ENCODE data around the gene MPND. TPM values are rescaled to one million over a fixed set of nuclear protein-coding genes. Genes with fewer than 3 reads are reported as not detected.

Gene MPND
- 5.8 and 8.9 TPM in 2 replicates for total RNA-seq

DNA sequence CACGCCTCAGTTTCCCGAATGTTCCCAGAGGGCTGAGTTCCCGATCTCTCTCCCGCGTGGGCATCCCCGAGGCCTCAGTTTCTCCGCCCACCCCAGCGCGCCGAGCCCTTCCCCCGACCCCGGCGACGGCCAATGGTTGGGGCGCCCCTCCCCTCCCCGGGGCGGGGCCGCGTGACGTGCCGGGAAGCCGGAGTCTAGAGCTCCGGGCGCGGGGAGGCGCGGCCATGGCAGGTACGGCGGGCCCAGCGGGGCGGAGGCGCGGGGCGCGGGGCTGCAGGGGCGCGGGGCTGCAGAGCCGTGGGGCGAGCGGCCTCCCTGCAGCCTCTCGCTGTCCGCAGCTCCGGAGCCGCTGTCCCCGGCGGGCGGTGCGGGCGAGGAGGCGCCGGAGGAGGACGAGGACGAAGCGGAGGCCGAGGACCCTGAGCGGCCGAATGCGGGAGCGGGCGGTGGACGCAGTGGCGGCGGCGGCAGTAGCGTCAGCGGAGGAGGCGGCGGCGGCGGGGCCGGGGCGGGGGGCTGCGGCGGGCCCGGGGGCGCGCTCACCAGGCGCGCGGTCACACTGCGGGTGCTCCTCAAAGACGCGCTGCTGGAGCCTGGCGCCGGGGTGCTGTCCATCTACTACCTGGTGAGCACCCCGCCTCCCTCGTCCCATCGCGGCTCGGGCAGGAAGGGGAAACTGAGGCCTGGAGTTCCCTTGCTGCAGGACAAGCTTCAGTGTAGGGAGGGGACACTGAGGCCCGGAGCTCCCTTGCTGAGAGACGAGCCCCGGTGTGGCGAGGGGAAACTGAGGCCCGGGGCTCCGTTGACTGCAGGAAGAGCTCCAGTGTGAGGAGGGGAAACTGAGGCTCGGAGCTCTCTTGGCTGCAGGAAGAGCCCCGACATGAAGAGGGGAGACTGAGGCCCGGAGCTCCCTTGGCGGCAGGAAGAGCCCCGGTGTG lies at the start of gene MPND:
Gene MPND (plus strand): TSS at position 193 of the 938 bp plus-strand sequence. CDS start 32 bp downstream, at position 225.

GRCh38 chr19:4302243-4302640 lies 41.1 kb upstream of the MPND start, which contains the start of gene TMIGD2:
Gene TMIGD2 (minus strand): TSS chr19:4302389. CDS start chr19:4302385, 4 bp downstream.

DNA sequence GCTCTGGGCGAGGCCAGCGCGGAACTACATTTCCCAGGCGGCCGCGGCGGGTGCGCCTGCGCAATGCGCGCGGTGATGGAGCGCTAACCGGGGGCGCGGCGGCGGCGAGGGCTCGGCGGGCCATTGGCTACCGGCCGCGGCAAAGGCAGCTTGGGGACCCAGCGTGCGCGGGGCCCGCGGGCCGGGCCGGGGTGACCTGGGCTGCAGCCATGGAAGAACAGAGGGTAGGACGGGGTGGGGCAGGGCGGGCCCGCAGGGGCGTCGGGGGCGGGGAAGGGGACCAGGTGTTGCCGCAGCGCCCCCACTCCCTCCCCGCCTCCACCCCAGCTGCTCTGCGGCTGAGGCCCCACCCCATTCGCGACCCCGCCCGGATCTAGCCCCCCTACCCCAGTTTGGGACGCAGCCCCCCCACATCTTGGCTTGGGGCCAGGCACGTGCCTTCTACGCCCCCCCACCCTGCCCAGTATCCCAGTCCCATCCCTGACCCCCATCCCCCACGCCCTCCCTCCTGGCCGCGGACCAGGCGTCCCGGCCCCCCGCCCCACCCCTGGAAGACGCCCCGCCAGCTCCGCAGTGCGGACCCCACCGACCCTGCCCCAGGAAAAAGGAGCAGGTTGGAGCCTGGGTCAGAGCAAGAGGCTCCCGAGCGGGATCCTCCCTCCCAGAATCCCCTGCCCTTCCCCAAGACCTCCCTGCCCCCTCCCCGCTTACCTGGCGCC lies 38.7 kb upstream of the MPND start, which contains the start of gene FSD1:
Gene FSD1 (plus strand): TSS at position 61 of the 719 bp plus-strand sequence. CDS start 149 bp downstream, at position 210.

DNA sequence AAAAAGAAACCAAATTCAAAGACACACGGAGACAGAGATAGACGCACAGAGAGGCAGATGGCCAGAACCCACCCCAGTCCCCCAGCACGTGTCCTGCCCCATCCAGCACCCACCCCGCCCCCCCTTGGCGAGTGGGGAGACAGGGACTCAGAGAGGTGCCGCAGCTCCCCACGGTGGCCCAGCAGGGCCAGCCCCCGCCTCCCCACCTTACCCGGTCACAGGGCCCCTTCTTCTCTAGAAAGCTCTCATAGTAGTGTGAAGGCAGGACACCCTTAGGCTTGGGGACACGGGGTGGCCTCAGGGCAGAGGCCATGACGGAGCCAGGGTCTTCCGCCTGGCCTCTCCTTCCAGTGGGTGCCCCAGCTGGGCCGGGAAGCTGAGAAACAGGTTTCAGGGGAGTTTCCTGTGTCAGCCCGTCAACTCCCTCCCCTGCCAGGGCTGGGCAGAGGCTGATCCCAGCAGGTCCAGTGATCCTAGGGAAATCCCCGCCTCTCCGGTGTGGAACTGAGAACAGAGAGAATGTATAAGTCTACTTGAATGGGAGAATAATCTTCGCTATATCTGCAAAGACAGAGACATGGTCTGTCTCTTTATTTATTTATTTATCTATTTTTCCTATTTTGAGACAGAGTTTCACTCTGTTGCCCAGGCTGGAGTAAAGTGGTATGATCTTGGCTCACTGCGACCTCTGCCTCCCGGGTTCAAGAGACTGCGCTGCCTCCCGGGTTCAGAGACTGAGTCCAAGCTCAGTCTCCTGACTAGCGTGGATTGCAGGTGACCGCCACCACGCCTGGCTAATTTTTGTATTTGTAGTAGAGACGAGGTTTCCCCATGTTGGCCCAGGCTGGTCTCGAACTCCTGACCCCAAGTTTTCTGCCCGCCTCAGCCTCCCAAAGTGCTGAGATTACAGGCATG lies 4.7 kb upstream of the MPND start, which contains the start of gene STAP2:
Gene STAP2 (minus strand): TSS at position 387 of the 915 bp plus-strand sequence. CDS start 74 bp downstream, at position 313.

GRCh38 chr19:4400135-4400936 lies 57.0 kb downstream of the MPND start, which contains the start of gene SH3GL1:
Gene SH3GL1 (minus strand): TSS chr19:4400547. CDS start chr19:4400368, 179 bp downstream.

GRCh38 chr19:4402171-4403004 lies 59.0 kb downstream of the MPND start, which contains the start of gene CHAF1A:
Gene CHAF1A (plus strand): TSS chr19:4402640. CDS start chr19:4402763, 123 bp downstream.

Other genes starting within 250 kb of the MPND start
- 114 and 121 TPM in 2 replicates for gene MAP2K2, start 219.4 kb upstream of the MPND start, total RNA-seq
- not detected in 2 replicates for gene CREB3L3, start 189.9 kb upstream of the MPND start, total RNA-seq
- 6.1 and 9.0 TPM in 2 replicates for gene SIRT6, start 161.0 kb upstream of the MPND start, total RNA-seq
- 0.11 and 0.17 TPM in 2 replicates for gene ANKRD24, start 160.9 kb upstream of the MPND start, total RNA-seq
- 0.09 and 0.54 TPM in 2 replicates for gene EBI3, start 114.0 kb upstream of the MPND start, total RNA-seq
- 17.4 and 17.6 TPM in 2 replicates for gene YJU2, start 96.5 kb upstream of the MPND start, total RNA-seq
- not detected in 2 replicates for gene SHD, start 64.3 kb upstream of the MPND start, total RNA-seq
- not detected in 2 replicates for gene TMIGD2, start 41.2 kb upstream of the MPND start, total RNA-seq
- 2.4 and 2.6 TPM in 2 replicates for gene FSD1, start 39.0 kb upstream of the MPND start, total RNA-seq
- 32.1 and 36.4 TPM in 2 replicates for gene STAP2, start 4.7 kb upstream of the MPND start, total RNA-seq
- gene SH3GL1, start 57.0 kb downstream of the MPND start, total RNA-seq: 41.2 and 83.9 TPM in 2 replicates
- gene CHAF1A, start 59.1 kb downstream of the MPND start, total RNA-seq: 3.4 and 3.7 TPM in 2 replicates
- gene UBXN6, start 114.2 kb downstream of the MPND start, total RNA-seq: 75.3 and 97.5 TPM in 2 replicates
- 43.0 and 45.8 TPM in 2 replicates for gene HDGFL2, start 128.7 kb downstream of the MPND start, total RNA-seq
- 1.1 and 1.5 TPM in 2 replicates for gene PLIN4, start 174.9 kb downstream of the MPND start, total RNA-seq
- 23.5 and 27.5 TPM in 2 replicates for gene PLIN5, start 191.7 kb downstream of the MPND start, total RNA-seq
- gene LRG1, start 196.5 kb downstream of the MPND start, total RNA-seq: 0.95 and 2.4 TPM in 2 replicates
- gene SEMA6B, start 216.1 kb downstream of the MPND start, total RNA-seq: 27.9 and 41.9 TPM in 2 replicates

All from dermis lymphatic vessel endothelial cell (primary cell).